ENCODE results near the gene INTU. TPM values are rescaled to one million over a fixed set of nuclear protein-coding genes. Genes with fewer than 3 reads are reported as not detected.
"Not testable (repeated sequence)": the region's sequence is repeated elsewhere in the genome, so short reads cannot be mapped to it uniquely, and the experiment has no call there.

The INTU gene
- polyA plus RNA-seq, 3 donors, result 0.17 to 0.26 TPM; not detected in 1

DNA sequence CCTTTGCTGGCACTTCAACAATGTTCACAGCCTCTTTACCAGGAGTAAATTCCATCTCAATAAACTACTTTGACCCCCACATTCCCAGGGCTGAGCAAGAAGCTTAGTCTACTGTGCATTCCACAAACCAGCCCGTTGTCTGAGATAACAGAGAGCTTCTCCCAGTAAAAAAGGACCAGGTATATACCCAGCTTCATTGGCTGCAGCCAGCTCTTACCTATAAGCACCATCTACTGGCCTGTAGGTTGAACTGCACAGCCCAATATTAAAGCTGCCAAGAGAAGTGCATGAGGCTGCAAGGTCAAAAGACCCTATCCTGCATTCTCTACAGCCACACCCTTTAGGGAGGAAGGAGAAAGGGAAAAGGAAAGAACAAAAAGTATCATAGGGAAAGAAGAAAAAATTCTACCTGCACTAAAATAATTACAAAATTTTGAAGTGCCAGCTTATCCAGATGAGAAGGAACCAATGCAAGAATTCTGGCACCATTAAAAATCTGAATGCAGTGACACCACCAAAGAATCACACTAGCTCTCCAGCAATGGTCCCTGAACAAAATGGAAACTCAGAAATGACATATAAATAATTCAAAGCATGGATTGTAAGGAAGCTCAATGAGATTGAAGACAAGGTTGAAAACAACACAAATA is 45.7 kb upstream of the INTU start:
- WGBS (ENCODE audit: insufficient coverage), result 17% methylated on average over 1 of the region's 1 CpG
- Histone ChIP-seq H3K9me3 (replicated peaks in 1 of 2; ENCODE audit: control insufficient read depth in 1 of 2, insufficient read depth in 1 of 2, low read length in 2 of 2) (no peaks in the 10 kb centered on the region), H3K9ac (ENCODE audit: insufficient read depth, low read length, poor library complexity, severe bottlenecking) (no peak overlapping the region), H4K20me1 (ENCODE audit: insufficient read depth, low read length) (no peaks in the 10 kb centered on the region), H3K79me2 (ENCODE audit: insufficient read depth, low read length) (no peaks in the 10 kb centered on the region), H3K4me2 (replicated peaks; ENCODE audit: extremely low read depth, low read length, poor library complexity, severe bottlenecking) (no peak overlapping the region), H3K4me1 (ENCODE audit: control insufficient read depth in 1 of 2, insufficient read depth in 2 of 2, low read length in 2 of 2) (no peaks in the 10 kb centered on the region), H3K36me3 (replicated peaks in 1 of 2; ENCODE audit: control insufficient read depth in 1 of 2, insufficient read depth in 2 of 2, low read length in 2 of 2) (no peaks in the 10 kb centered on the region), H3K27me3 (ENCODE audit: control insufficient read depth in 2 of 2, insufficient read depth in 2 of 2, low read length in 2 of 2) (no peaks in the 10 kb centered on the region), H3K27ac (ENCODE audit: low read depth in 1 of 2, low read length in 2 of 2) (no peak overlapping the region), H2AFZ (ENCODE audit: insufficient read depth, low read depth, low read length, poor library complexity, severe bottlenecking) (no peak overlapping the region), H3K4me3 (replicated peaks in 1 of 3; ENCODE audit: low read depth in 2 of 3, low read length in 3 of 3) (no peak overlapping the region)
- no peak overlapping the region for H3K4me3 Mint-ChIP-seq
- TF ChIP-seq, protein P1, sequence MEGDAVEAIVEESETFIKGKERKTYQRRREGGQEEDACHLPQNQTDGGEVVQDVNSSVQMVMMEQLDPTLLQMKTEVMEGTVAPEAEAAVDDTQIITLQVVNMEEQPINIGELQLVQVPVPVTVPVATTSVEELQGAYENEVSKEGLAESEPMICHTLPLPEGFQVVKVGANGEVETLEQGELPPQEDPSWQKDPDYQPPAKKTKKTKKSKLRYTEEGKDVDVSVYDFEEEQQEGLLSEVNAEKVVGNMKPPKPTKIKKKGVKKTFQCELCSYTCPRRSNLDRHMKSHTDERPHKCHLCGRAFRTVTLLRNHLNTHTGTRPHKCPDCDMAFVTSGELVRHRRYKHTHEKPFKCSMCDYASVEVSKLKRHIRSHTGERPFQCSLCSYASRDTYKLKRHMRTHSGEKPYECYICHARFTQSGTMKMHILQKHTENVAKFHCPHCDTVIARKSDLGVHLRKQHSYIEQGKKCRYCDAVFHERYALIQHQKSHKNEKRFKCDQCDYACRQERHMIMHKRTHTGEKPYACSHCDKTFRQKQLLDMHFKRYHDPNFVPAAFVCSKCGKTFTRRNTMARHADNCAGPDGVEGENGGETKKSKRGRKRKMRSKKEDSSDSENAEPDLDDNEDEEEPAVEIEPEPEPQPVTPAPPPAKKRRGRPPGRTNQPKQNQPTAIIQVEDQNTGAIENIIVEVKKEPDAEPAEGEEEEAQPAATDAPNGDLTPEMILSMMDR (IDR thresholded peaks at IDR 0.05), result peak; percentile 67
- peaks cover 0 to 5% (median 3%) of the 10 kb centered on the region in 7 donors for H3K9me3 Mint-ChIP-seq
- H3K4me1 Mint-ChIP-seq, result no peaks in the 10 kb centered on the region
- H3K27me3 Mint-ChIP-seq (ENCODE audit: low read depth in 3 of 3), result peaks cover 4 to 6% (median 4%) of the 10 kb centered on the region in 3 donors
- DNase-seq, result peak in 1 of 3 donors; percentile 10
- H3K36me3 Mint-ChIP-seq, result no peaks in the 10 kb centered on the region
- intact Hi-C loops (cut with micrococcal nuclease), result no loop called here
- H3K27ac Mint-ChIP-seq, result peak overlapping the region in 1 of 7 donors; percentile 3

DNA sequence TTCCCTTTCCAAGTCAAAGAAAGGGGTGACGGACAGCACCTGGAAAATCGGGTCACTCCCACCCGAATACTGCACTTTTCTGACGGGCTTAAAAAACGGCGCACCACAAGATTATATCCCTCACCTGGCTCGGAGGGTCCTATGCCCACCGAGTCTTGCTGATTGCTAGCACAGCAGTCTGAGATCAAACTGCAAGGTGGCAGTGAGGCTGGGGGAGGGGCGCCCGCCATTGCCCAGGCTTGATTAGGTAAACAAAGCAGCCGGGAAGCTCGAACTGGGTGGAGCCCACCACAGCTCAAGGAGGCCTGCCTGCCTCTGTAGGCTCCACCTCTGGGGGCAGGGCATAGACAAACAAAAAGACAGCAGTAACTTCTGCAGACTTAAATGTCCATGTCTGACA is 43.6 kb upstream of the INTU start:
- H3K4me1 ChIP-seq (ENCODE audit: control insufficient read depth in 1 of 2, insufficient read depth in 2 of 2, low read length in 2 of 2); DNase-seq; H2AFZ ChIP-seq (ENCODE audit: insufficient read depth, low read depth, low read length, poor library complexity, severe bottlenecking); H3K36me3 ChIP-seq (replicated peaks in 1 of 2; ENCODE audit: control insufficient read depth in 1 of 2, insufficient read depth in 2 of 2, low read length in 2 of 2); H3K4me2 ChIP-seq (replicated peaks; ENCODE audit: extremely low read depth, low read length, poor library complexity, severe bottlenecking); H3K4me3 Mint-ChIP-seq; intact Hi-C loops (cut with micrococcal nuclease); H3K36me3 Mint-ChIP-seq; H3K79me2 ChIP-seq (ENCODE audit: insufficient read depth, low read length); H3K4me3 ChIP-seq (replicated peaks in 1 of 3; ENCODE audit: low read depth in 2 of 3, low read length in 3 of 3); H3K27me3 ChIP-seq (ENCODE audit: control insufficient read depth in 2 of 2, insufficient read depth in 2 of 2, low read length in 2 of 2); H3K9ac ChIP-seq (ENCODE audit: insufficient read depth, low read length, poor library complexity, severe bottlenecking); H3K27ac ChIP-seq (ENCODE audit: low read depth in 1 of 2, low read length in 2 of 2); H3K9me3 Mint-ChIP-seq; H3K4me1 Mint-ChIP-seq; H3K27ac Mint-ChIP-seq; H3K9me3 ChIP-seq (replicated peaks in 1 of 2; ENCODE audit: control insufficient read depth in 1 of 2, insufficient read depth in 1 of 2, low read length in 2 of 2); H3K27me3 Mint-ChIP-seq (ENCODE audit: low read depth in 3 of 3); H4K20me1 ChIP-seq (ENCODE audit: insufficient read depth, low read length): not testable (repeated sequence)
- no CpG with 5 or more reads among the region's 12 CpGs for WGBS (ENCODE audit: insufficient coverage)
